ENCODE results near the gene GLT1D1.

- no peak for TF ChIP-seq CTCF (IDR thresholded peaks at IDR 0.05)
- TF ChIP-seq POLR2A (IDR thresholded peaks at IDR 0.05) = no peak
- TF ChIP-seq POLR2AphosphoS5 (IDR thresholded peaks at IDR 0.05) = no peak
These were observed 4.0 kb downstream of the GLT1D1 start for GRCh38 chr12:128857133-128857763.

Data from breast epithelium (tissue), 3 donors.